HG02981 (cell line): ENCODE results near the gene ATP10D.
"Not testable (repeated sequence)": the region's sequence is repeated elsewhere in the genome, so short reads cannot be mapped to it uniquely, and the experiment has no call there.

ENCODE experiments used
- ATAC-seq: cut with Tn5 transposase; IDR thresholded peaks from one replicate; pipeline ENCODE4 v1.9.1; 2021; ENCODE audit warnings: mild to moderate bottlenecking, moderate library complexity; ENCODE audit not compliant: unreplicated experiment

Gene ATP10D

GRCh38 chr4:47486727-47487126 is 1.7 kb downstream of the ATP10D start:
- not testable (repeated sequence) for ATAC-seq

GRCh38 chr4:47488706-47489105 is 3.6 kb downstream of the ATP10D start:
- ATAC-seq: no peak

- peak; percentile 68 for ATAC-seq
Measured at GRCh38 chr4:47490550-47490949, 5.5 kb downstream of the ATP10D start.

- peak; percentile 42 for ATAC-seq
Measured at GRCh38 chr4:47493238-47494123, 8.4 kb downstream of the ATP10D start.

GRCh38 chr4:47494124-47494430 is 9.0 kb downstream of the ATP10D start:
- peak; percentile 19 for ATAC-seq

GRCh38 chr4:47498899-47499298 is 13.8 kb downstream of the ATP10D start:
- no peak for ATAC-seq

GRCh38 chr4:47499700-47500099 is 14.6 kb downstream of the ATP10D start:
- no peak for ATAC-seq

GRCh38 chr4:47500776-47501175 is 15.7 kb downstream of the ATP10D start:
- ATAC-seq: no peak

DNA sequence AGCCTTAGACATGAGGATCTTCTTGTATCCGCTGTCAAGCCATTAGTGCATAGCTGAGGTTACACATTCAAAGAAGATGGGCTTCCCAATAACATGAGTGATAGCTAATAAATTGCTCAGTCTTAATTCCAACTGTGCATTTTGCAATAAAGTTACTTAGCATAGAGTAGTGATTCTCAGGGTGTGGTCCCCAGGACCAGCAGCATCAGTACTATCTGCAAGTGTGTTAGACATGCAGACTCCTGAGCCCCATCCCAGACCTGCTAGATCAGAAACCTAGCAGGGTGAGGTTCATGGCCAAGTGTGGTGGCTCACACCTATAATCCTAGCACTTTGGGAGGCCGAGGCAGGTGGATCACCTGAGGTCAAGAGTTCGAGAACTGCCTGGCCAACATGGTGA is 20.1 kb downstream of the ATP10D start:
- ATAC-seq: no peak

DNA sequence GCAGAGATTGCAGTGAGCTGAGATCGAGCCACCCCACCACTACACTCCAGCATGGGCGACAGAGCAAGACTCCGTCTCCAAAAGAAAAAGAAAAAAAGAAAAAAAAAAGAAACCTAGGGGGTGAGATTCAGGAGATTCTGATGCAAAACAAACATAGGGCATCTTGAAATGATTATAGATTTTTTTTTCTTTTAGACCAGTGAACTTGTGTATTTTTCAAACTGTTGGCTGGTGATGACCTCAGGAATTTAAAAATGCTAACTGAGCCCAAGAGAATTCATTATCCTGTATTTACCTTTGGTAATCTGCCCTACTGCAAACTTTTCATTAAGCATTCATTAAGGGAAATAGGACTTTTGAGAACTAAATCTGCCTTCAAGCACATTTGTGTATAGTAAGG is 20.6 kb downstream of the ATP10D start:
- ATAC-seq: no peak

- peak; percentile 96 for ATAC-seq
Measured at GRCh38 chr4:47510506-47511143, 25.6 kb downstream of the ATP10D start.

- no peak for ATAC-seq
Measured at GRCh38 chr4:47513461-47513860, 28.4 kb downstream of the ATP10D start.

DNA sequence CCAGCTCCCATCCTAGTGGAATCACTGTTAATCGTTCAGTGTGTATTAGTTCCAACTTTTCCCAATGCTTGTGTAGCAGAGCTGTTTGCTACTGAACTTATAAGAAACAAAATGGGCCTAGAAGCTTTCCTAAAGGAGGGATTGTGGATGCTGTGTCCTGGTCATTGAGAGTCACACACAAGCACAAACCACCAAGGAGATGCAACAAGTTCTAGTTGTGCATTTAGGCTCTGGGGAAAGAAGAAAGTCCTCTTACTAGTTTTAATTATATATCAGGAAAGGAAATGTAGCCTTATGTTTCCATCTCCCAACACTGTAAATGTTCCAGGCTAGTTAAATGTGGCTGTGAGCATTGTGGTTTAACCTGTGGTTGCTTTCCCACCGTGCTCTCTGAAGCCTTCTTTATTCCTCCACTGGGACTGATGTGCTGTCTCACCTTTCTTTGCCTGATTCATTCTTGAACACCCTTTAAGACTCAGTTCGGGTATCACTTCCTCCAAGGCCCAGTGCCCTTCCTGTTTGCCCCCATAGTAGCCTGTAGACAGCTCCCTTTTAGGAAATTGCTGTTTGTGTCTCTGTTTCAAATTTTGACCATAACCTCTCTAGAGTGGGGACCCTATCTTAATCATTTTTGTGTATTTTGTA is 34.3 kb downstream of the ATP10D start:
- ATAC-seq: peak; percentile 99

GRCh38 chr4:47525154-47525819 is 40.2 kb downstream of the ATP10D start:
- no peak for ATAC-seq

DNA sequence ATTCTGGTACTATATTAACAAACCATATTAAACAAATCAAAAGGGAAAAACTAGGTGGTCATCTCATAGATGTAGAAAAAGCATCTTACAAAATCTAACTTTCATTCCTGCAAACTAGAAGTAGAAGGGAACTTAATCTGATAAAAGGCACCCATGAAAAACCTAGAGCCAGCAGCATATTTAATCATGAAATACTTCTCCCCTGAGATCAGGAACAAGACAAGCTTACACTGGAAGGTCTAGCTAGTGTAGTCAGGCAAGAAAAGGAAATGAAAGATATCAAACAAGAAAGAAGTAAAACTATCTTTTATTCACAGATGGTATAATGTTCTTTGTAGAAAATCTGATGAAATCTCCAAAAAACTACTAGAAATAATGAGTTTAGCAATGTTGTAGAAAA is 41.2 kb downstream of the ATP10D start:
- no peak for ATAC-seq

- not testable (repeated sequence) for ATAC-seq
Measured at GRCh38 chr4:47528646-47529045, 43.6 kb downstream of the ATP10D start.

- ATAC-seq: no peak
Measured at GRCh38 chr4:47530801-47531200, 45.7 kb downstream of the ATP10D start.

- ATAC-seq: peak; percentile 99
Measured at GRCh38 chr4:47531241-47531953, 46.3 kb downstream of the ATP10D start.

DNA sequence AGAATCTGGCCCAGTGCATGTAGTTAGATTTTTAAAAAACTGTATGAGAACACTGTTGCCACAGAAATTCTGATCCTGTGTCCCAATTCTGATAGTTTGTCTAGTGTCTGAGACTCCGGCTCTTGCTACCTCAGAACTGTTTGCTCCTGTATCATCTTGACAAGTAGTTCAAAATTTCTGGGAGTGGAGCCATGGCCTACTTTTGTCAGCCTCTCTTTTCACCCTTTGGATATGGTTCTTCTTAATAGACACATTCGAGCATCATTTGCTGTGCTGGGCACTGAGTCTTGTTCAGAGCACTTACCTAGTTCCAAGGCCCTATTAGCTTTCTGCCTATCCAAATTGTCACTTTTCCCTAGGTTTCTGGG is 46.9 kb downstream of the ATP10D start:
- no peak for ATAC-seq

DNA sequence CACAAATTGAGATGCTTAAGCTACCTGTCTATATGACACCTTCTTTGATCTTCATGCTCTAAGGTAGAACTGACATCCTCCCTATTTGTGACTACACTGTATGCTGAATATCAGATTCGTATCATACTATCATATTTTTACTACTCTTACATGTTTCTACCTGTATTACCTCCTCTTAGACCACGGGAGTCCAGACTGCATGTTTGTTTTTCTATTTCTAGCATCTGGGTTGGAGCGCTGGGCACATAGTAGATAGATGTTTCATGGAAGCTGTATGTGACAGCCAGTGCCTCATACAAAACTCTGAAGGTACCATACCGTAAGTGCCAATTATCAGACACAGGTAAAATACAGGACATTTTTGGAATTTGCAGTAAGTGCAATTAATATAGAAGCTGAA is 47.6 kb downstream of the ATP10D start:
- ATAC-seq: no peak
